OCI-LY3 (cell line): ENCODE results near the gene DCST1.

Experiments
- H2AFZ ChIP-seq: fragments of 200-600, 300-600 bp; shearing (Covaris generic); 2 replicates; pipeline ENCODE4 v1.6.0; 2014; ENCODE audit warnings: antibody characterized with exemption, low read depth, low read length
- H3K27ac ChIP-seq: fragments of 200-600, 300-600 bp; sonication (generic); 2 replicates; pipeline ENCODE4 v1.5.1; 2014; ENCODE audit warnings: mild to moderate bottlenecking, low read length, moderate library complexity, mixed read lengths
- H3K27me3 ChIP-seq: fragments of 200-600, 300-600 bp; sonication (generic); 2 replicates; pipeline ENCODE4 v1.6.1; 2014; ENCODE audit warnings: low read depth, low read length, mixed read lengths
- H3K36me3 ChIP-seq: fragments of 200-600, 300-600 bp; sonication (generic); replicated peaks from 2 replicates; pipeline ENCODE3; 2014; ENCODE audit warnings: low read depth, low read length, mixed read lengths
- H3K4me1 ChIP-seq: fragments of 300-600, 200-600 bp; sonication (generic); 2 replicates; pipeline ENCODE4 v1.6.1; 2014; ENCODE audit warnings: low read length, mixed read lengths
- H3K4me2 ChIP-seq: fragments of 200-600, 300-600 bp; sonication (generic); 2 replicates; pipeline ENCODE4 v1.6.1; 2014; ENCODE audit warnings: low read length, mixed read lengths
- H3K4me3 ChIP-seq: fragments of 300-600, 200-600 bp; sonication (generic); 2 replicates; pipeline ENCODE4 v1.5.1; 2014; ENCODE audit warnings: antibody characterized with exemption, mild to moderate bottlenecking, low read length, moderate library complexity
- H3K79me2 ChIP-seq: fragments of 300-600, 200-600 bp; shearing (Covaris generic); 2 replicates; pipeline ENCODE4 v1.6.1; 2014; ENCODE audit warnings: mild to moderate bottlenecking, low read length, mixed read lengths
- H3K9ac ChIP-seq: fragments of 300-600, 200-600 bp; shearing (Covaris generic); 2 replicates; pipeline ENCODE4 v1.6.0; 2014; ENCODE audit warnings: mild to moderate bottlenecking, low read length, moderate library complexity
- H3K9me3 ChIP-seq: fragments of 200-600, 300-600 bp; shearing (Covaris generic); 2 replicates; pipeline ENCODE4 v1.6.1; 2014; ENCODE audit warnings: low read length, mixed read lengths; ENCODE audit not compliant: insufficient read depth
- H4K20me1 ChIP-seq: fragments of 200-600, 300-600 bp; sonication (generic); 2 replicates; pipeline ENCODE4 v1.6.1; 2016; ENCODE audit warnings: low read length, mixed read lengths; ENCODE audit not compliant: insufficient read depth
- EZH2phosphoT487 ChIP-seq: fragments of 200-600 bp; shearing (Covaris generic); IDR thresholded peaks from 2 replicates; pipeline ENCODE4 v1.6.1; 2018; ENCODE audit warnings: antibody characterized with exemption, mixed run types, low read depth
- TF ChIP-seq, protein P1 (sequence below): fragments of 200-600, 300-600 bp; sonication (generic); IDR thresholded peaks from 2 replicates; pipeline ENCODE4 v1.5.1; 2014; ENCODE audit warnings: antibody characterized with exemption, low read length, low read depth

Gene DCST1

DNA sequence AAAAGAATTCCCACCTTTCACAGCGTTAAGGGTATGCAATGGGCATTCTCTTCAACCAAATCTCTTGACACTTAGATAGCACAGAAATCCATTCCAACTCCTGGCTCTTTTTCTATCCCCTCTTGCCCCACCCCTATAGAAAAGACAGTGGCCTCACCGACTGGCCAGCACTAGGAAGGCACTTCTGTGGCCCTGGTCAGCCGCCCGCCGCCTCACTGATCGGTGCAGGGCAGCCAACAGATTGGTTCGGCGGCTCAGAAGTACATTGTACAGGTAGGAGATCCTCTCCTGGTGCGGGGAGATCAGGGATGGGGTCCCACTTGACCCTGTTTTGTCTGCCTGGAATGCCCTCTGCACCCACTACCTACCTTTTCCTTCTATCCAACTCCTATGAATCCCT, 9.3 kb upstream of the DCST1 start:
- Histone ChIP-seq H3K4me3 (no peak overlapping the region), H3K4me1 (no peaks in the 10 kb centered on the region), H3K36me3 (no peaks in the 10 kb centered on the region), H3K9me3 (no peaks in the 10 kb centered on the region), H3K27me3 (peaks cover 8% of the 10 kb centered on the region; the same call in 1 of the 2 replicates), H4K20me1 (no peaks in the 10 kb centered on the region), H2AFZ (no peak overlapping the region), H3K9ac (no peak overlapping the region), H3K27ac (no peak overlapping the region), H3K79me2 (no peaks in the 10 kb centered on the region), H3K4me2 (no peak overlapping the region)
- TF ChIP-seq EZH2phosphoT487 = no peak
- TF ChIP-seq, protein P1, sequence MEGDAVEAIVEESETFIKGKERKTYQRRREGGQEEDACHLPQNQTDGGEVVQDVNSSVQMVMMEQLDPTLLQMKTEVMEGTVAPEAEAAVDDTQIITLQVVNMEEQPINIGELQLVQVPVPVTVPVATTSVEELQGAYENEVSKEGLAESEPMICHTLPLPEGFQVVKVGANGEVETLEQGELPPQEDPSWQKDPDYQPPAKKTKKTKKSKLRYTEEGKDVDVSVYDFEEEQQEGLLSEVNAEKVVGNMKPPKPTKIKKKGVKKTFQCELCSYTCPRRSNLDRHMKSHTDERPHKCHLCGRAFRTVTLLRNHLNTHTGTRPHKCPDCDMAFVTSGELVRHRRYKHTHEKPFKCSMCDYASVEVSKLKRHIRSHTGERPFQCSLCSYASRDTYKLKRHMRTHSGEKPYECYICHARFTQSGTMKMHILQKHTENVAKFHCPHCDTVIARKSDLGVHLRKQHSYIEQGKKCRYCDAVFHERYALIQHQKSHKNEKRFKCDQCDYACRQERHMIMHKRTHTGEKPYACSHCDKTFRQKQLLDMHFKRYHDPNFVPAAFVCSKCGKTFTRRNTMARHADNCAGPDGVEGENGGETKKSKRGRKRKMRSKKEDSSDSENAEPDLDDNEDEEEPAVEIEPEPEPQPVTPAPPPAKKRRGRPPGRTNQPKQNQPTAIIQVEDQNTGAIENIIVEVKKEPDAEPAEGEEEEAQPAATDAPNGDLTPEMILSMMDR = no peak

DNA sequence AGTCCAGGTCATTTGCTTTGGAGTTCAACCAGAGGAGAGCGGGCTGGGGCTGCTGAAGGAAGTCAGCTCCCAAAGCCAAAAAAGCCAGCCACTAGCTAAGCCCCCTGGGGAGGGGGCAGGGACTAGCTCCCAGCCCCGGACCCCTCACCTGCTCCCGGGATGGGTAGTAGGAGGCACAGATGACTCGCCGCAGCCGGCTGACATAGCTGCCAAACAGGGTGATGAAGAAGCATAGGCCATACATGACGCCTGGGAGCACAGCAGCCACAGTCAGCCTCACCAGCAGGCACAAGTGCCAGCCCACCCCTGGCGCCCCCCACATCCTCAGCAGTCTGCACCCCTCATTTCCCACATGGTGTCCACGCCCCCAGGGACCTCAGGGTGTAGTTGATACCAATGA, 7.5 kb upstream of the DCST1 start:
- H3K79me2 ChIP-seq = no peaks in the 10 kb centered on the region
- no peak overlapping the region for H3K27ac ChIP-seq
- no peaks in the 10 kb centered on the region for H3K9me3 ChIP-seq
- no peak overlapping the region for H3K4me3 ChIP-seq
- H3K4me2 ChIP-seq = no peak overlapping the region
- no peak overlapping the region for H2AFZ ChIP-seq
- no peak for TF ChIP-seq EZH2phosphoT487
- TF ChIP-seq, protein P1 = no peak
- no peak overlapping the region for H3K9ac ChIP-seq
- peaks cover 8% of the 10 kb centered on the region; the same call in 1 of the 2 replicates for H3K27me3 ChIP-seq
- H3K36me3 ChIP-seq = no peaks in the 10 kb centered on the region
- H4K20me1 ChIP-seq = no peaks in the 10 kb centered on the region
- no peaks in the 10 kb centered on the region for H3K4me1 ChIP-seq

DNA sequence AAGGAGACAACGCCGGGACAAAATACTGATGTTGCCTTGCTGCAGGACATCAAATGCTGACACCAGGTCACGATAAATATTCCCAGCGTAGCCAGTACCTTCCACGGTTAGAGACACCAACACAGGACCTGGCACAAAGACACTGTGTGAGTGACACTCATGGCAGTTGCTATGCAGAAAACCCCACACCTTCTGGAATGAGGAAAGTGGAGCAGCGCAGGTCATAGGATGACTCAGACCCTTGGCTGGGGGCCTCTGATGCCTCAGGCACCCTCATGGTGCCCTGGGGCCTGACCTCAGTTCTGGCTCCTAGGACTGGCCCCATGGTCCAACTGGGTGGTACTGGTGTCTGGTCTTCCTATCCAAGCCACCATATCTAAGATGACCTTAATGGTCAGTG, 7.0 kb upstream of the DCST1 start:
- Histone ChIP-seq H3K9me3 (no peaks in the 10 kb centered on the region), H3K27me3 (peaks cover 8% of the 10 kb centered on the region; the same call in 1 of the 2 replicates), H3K4me1 (no peaks in the 10 kb centered on the region), H3K4me2 (no peak overlapping the region), H3K79me2 (no peaks in the 10 kb centered on the region), H3K4me3 (no peak overlapping the region), H3K36me3 (no peaks in the 10 kb centered on the region), H4K20me1 (no peaks in the 10 kb centered on the region), H2AFZ (no peak overlapping the region), H3K9ac (no peak overlapping the region), H3K27ac (no peak overlapping the region)
- no peak for TF ChIP-seq EZH2phosphoT487
- TF ChIP-seq, protein P1 = no peak

DNA sequence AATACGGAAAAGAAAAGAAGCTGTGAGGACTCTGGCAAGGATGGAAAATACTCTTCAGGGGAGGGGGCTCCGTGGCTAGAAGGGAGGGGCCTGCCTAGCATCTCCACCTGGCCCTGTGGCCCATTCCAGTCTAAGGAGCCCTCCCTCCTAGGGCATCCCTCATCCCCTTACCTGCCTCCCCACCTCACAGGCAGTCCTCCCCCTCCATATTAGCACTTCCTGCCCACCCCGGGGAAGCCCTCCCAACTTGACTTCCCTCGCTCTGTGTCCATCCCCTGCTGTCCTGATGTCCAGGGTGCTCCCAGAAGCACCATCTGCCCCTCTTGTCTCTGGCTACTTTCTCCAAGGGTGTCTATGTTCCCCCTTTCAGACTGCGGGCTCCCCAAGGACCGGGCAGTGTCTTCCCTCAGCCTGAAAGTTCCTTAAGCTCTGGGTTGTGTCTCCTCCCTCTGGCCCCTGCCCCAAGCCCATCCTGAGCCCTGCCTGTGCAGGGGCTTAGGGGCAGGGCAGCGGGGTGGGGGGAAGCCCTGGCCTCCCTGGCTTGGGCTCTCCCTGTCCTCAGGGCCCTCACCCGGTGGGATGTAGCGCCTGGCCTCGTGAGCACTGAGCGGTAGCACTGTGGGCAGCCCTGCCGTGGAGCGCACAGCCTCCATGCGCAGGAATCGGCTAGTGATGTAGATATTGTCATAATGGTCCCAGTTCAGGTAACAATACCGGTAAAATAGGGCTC, 3.9 kb upstream of the DCST1 start:
- H3K4me3 ChIP-seq = no peak overlapping the region
- H3K9me3 ChIP-seq = no peaks in the 10 kb centered on the region
- H3K27me3 ChIP-seq = peaks cover 7% of the 10 kb centered on the region; the same call in 1 of the 2 replicates

More for the DNA sequence above, 3.9 kb upstream of the DCST1 start:
- Histone ChIP-seq H3K36me3 (no peaks in the 10 kb centered on the region), H2AFZ (no peak overlapping the region), H3K4me1 (no peaks in the 10 kb centered on the region), H3K9ac (no peak overlapping the region), H4K20me1 (no peaks in the 10 kb centered on the region), H3K27ac (no peak overlapping the region), H3K4me2 (no peak overlapping the region), H3K79me2 (no peaks in the 10 kb centered on the region)
- TF ChIP-seq EZH2phosphoT487 = no peak
- TF ChIP-seq, protein P1 = no peak
